Raji (cell line): ENCODE data around the gene PLEKHO1.
A peak's percentile ranks its signal among the peaks of the same experiment; 100 is the strongest.

ENCODE experiments used
- POLR2A ChIP-seq: IDR thresholded peaks from 2 replicates; pipeline ENCODE4 v1.6.1; 2011; ENCODE audit warnings: low read depth, low read length, control low read depth; ENCODE audit not compliant: insufficient read depth

PLEKHO1 gene

GRCh38 chr1:150161747-150162581, 12.2 kb downstream of the PLEKHO1 start:
- no peak for TF ChIP-seq POLR2A

GRCh38 chr1:150162582-150162861, 12.8 kb downstream of the PLEKHO1 start:
- TF ChIP-seq POLR2A = no peak

GRCh38 chr1:150162862-150163706, 13.4 kb downstream of the PLEKHO1 start:
- TF ChIP-seq POLR2A = 0 out of 2 replicates have a peak, but pooled peaks have one; percentile 23

- no peak for TF ChIP-seq POLR2A
Observed at GRCh38 chr1:150164224-150164623, 14.5 kb downstream of the PLEKHO1 start.

GRCh38 chr1:150164779-150165178, 15.1 kb downstream of the PLEKHO1 start:
- no peak for TF ChIP-seq POLR2A

GRCh38 chr1:150165622-150166612, 16.2 kb downstream of the PLEKHO1 start:
- no peak for TF ChIP-seq POLR2A

- TF ChIP-seq POLR2A = no peak
Observed at GRCh38 chr1:150168960-150169601, 19.4 kb downstream of the PLEKHO1 start.

- no peak for TF ChIP-seq POLR2A
Observed at GRCh38 chr1:150171801-150172200, 22.1 kb downstream of the PLEKHO1 start.

- no peak for TF ChIP-seq POLR2A
Observed at GRCh38 chr1:150173141-150173585, 23.4 kb downstream of the PLEKHO1 start.

GRCh38 chr1:150176593-150176992, 26.9 kb downstream of the PLEKHO1 start:
- no peak for TF ChIP-seq POLR2A

GRCh38 chr1:150178548-150178947, 28.8 kb downstream of the PLEKHO1 start:
- TF ChIP-seq POLR2A = no peak

GRCh38 chr1:150179867-150180266, 30.2 kb downstream of the PLEKHO1 start:
- no peak for TF ChIP-seq POLR2A

- TF ChIP-seq POLR2A = no peak
Observed at GRCh38 chr1:150180474-150180873, 30.8 kb downstream of the PLEKHO1 start.

GRCh38 chr1:150182247-150182646, 32.5 kb downstream of the PLEKHO1 start:
- no peak for TF ChIP-seq POLR2A
